ENCODE measurements around the gene UBTD1.

UBTD1 gene

GRCh38 chr10:97500297-97500575 is 1.5 kb downstream of the UBTD1 start:
- no peak for DNase-seq (ENCODE audit: low read depth)
- peak overlapping the region; percentile 67 for H3K4me3 ChIP-seq (ENCODE audit: low read depth, low read length)
- TF ChIP-seq MYC (IDR thresholded peaks at IDR 0.05; ENCODE audit: low read depth, low read length), result no peak
- no peak for TF ChIP-seq POLR2A (IDR thresholded peaks at IDR 0.05; ENCODE audit: extremely low read depth, insufficient read length)
- TF ChIP-seq, protein P1, sequence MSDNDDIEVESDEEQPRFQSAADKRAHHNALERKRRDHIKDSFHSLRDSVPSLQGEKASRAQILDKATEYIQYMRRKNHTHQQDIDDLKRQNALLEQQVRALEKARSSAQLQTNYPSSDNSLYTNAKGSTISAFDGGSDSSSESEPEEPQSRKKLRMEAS (IDR thresholded peaks at IDR 0.05; ENCODE audit: low read depth, low read length), result peak; percentile 6; the same call in 1 of the 2 replicates

GRCh38 chr10:97502916-97503315 is 4.2 kb downstream of the UBTD1 start:
- no peak for DNase-seq (ENCODE audit: low read depth)
- no peak for TF ChIP-seq POLR2A (IDR thresholded peaks at IDR 0.05; ENCODE audit: extremely low read depth, insufficient read length)
- TF ChIP-seq CTCF (IDR thresholded peaks at IDR 0.05; ENCODE audit: low read depth, low read length), result no peak
- TF ChIP-seq, protein P1 (IDR thresholded peaks at IDR 0.05; ENCODE audit: low read depth, low read length), result no peak
- no peak for TF ChIP-seq MYC (IDR thresholded peaks at IDR 0.05; ENCODE audit: low read depth, low read length)
- H3K4me3 ChIP-seq (ENCODE audit: low read depth, low read length), result no peak overlapping the region

DNA sequence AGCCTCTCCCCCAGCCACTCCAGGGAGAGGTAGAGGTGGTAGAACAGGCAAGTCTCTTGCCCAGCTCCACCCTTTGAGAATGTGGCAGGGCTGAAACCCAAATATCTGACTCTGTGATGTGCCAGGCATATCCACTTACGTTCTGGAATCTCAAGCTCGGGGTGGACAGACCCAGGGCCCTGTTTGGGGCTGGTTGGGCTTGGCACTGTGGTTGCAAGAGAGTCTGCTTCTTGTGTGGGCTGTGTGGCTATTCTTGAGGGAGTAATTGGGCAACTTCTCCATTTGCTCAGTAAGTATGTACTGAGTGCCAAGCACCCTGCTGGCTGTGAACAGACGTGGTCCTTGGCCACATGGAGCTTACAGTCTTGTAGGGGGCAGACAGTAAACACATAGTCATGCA is 4.7 kb downstream of the UBTD1 start:
- TF ChIP-seq CTCF (IDR thresholded peaks at IDR 0.05; ENCODE audit: low read depth, low read length) (no peak), MYC (IDR thresholded peaks at IDR 0.05; ENCODE audit: low read depth, low read length) (no peak), POLR2A (IDR thresholded peaks at IDR 0.05; ENCODE audit: extremely low read depth, insufficient read length) (no peak)
- TF ChIP-seq, protein P1 (IDR thresholded peaks at IDR 0.05; ENCODE audit: low read depth, low read length), result 0 out of 2 replicates have a peak, but pooled peaks have one; percentile 15

DNA sequence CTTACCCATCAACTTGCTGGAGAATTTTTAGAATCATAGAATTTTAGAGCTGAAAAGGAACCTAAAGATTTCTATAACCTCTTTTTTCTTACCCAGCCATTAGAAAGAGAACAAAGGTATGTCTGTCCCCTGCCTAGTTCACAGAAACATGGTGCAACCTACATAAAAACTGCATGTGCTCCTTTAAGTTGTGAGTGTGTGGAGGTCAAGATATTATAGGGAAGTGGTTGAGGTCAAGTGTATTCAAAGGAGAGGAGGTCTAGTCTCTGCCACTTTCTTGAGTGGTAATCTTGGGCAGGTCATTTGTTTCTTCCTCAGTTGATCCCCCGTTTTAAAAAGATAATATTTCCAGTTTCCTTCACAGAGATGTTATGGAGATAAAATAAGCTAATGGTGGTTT is 6.4 kb downstream of the UBTD1 start:
- peak; percentile 42 for DNase-seq (ENCODE audit: low read depth)
- TF ChIP-seq CTCF (IDR thresholded peaks at IDR 0.05; ENCODE audit: low read depth, low read length) (no peak), MYC (IDR thresholded peaks at IDR 0.05; ENCODE audit: low read depth, low read length) (peak; percentile 53; the same call in 1 of the 2 replicates)
- TF ChIP-seq, protein P1 (IDR thresholded peaks at IDR 0.05; ENCODE audit: low read depth, low read length), result peak; percentile 69
- H3K4me3 ChIP-seq (ENCODE audit: low read depth, low read length), result no peak overlapping the region

More for the DNA sequence above, 4.7 kb downstream of the UBTD1 start:
- DNase-seq (ENCODE audit: low read depth), result peak; percentile 71
- no peak overlapping the region for H3K4me3 ChIP-seq (ENCODE audit: low read depth, low read length)

DNA sequence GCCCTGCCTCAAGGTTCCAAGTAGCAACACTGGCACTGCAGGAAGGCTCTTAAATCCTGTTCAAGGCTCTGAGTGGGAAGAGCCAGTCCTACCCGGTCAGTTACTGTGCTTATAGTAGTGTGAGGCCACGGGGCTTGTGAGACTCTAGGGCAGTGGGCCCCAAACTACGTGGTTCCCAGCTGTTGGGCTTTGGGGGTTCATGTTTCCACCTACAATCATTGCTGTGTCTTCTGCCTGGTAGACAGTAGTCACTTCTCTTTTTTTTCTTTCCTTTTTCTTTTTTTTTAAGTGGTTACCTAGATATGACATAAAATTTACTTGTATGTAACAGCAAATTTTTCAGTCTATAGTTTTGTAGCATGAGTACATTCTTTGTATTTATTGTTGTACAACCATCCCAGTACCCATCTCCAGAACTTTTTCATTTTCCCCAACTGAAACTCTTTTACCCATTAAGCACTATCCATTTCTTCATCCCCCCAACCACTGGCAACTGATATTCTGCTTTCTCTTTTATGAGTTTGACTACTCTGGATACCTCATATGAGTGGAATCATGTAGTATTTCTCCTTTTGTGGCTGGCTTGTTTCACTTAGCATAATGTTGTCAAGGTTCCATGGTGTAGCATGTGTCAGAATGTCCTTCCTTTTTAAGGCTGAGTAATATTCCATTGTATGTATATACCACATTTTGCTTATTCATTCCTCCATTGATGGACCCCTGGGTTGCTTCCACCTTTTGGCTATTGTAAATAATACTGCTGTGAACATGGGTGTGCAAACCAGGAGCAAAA is 7.7 kb downstream of the UBTD1 start:
- TF ChIP-seq MYC (IDR thresholded peaks at IDR 0.05; ENCODE audit: low read depth, low read length), result no peak
- no peak for TF ChIP-seq CTCF (IDR thresholded peaks at IDR 0.05; ENCODE audit: low read depth, low read length)
- TF ChIP-seq, protein P1 (IDR thresholded peaks at IDR 0.05; ENCODE audit: low read depth, low read length), result no peak
- no peak for TF ChIP-seq POLR2A (IDR thresholded peaks at IDR 0.05; ENCODE audit: extremely low read depth, insufficient read length)
- DNase-seq (ENCODE audit: low read depth), result no peak
- no peak overlapping the region for H3K4me3 ChIP-seq (ENCODE audit: low read depth, low read length)

- no peak overlapping the region for H3K4me3 ChIP-seq (ENCODE audit: low read depth, low read length)
- DNase-seq (ENCODE audit: low read depth), result no peak
- TF ChIP-seq CTCF (IDR thresholded peaks at IDR 0.05; ENCODE audit: low read depth, low read length) (no peak), MYC (IDR thresholded peaks at IDR 0.05; ENCODE audit: low read depth, low read length) (no peak), POLR2A (IDR thresholded peaks at IDR 0.05; ENCODE audit: extremely low read depth, insufficient read length) (no peak)
- TF ChIP-seq, protein P1 (IDR thresholded peaks at IDR 0.05; ENCODE audit: low read depth, low read length), result no peak
Measured at GRCh38 chr10:97508342-97508741, 9.6 kb downstream of the UBTD1 start.
